Endothelial cell of hepatic sinusoid (primary cell): Measurements from ENCODE around the gene KLF7.
"Not testable (repeated sequence)": the region's sequence is repeated elsewhere in the genome, so short reads cannot be mapped to it uniquely, and the experiment has no call there.

ENCODE experiments used
- in situ Hi-C: cut with HindIII; loops from 2 replicates; pipeline ENCODE4 v1.10.0; 2017; ENCODE audit warnings: low sequenced_read_pairs

KLF7 gene

DNA sequence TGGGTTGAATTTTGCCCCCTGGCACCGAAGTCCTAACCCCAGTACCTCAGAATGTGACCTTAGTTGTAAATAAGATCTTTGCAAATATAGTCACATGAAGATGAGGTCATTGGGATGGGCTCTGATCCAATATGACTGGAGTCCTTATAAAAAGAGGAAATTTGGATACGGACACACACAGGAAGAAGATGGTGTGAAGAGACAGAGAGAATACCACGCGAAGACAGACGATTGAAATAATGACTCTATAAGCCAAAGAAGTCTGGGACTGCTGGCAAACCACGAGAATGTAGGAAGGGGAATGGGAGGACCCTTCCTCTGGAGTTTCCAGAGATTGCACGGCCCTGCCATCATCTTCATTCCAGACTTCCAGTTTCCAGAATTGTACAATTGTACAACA, 127.9 kb downstream of the KLF7 start:
- in situ Hi-C loops = no loop called here

DNA sequence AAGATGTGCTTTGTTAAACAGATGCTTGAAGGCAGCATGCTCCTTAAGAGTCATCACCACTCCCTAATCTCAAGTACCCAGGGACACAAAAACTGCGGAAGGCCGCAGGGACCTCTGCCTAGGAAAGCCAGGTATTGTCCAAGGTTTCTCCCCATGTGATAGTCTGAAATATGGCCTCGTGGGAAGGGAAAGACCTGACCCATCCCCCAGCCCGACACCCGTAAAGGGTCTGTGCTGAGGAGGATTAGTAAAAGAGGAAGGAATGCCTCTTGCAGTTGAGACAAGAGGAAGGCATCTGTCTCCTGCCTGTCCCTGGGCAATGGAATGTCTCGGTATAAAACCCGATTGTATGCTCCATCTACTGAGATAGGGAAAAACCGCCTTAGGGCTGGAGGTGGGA, 128.7 kb downstream of the KLF7 start:
- in situ Hi-C loops = not testable (repeated sequence)

DNA sequence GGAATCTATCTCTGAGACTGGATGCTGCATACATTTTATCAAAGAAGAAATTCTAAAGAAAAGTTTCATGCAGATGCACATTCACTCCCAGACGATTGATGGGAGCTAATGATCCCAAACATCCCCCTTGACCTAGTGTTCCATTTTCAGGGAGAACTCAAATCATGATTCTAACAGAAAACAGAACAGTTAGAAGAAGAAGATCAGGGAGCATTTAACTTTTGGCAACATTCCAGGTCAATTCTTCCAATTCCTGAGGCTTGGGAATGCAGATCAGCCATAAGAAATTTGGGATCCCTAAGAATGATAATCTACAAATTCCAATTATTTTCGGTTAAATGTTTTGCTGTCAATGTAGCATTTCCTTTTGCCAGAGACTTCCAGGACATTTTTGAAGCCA, 129.9 kb downstream of the KLF7 start:
- in situ Hi-C loops = no loop called here

DNA sequence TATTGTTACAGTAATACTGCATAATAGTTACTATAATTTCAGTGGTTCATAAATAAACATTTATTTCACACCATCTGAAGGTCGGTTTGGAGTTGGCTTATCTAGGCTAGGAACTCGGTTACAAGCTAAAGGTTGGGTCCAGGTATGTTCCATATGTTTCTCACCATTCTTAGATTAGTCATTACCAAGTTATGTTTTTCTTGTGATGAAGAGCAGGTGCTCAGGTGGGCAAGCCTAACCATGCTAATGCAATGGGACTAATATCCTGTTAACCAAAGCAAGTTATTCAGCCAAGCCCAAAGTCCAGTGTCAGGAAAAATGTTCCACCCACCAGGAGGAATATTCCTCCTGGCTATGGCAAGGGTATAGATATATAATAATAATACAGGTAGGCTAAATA, 133.3 kb downstream of the KLF7 start:
- in situ Hi-C loops = no loop called here
